GM12891 (cell line): ENCODE results near the gene SNCG.

Source experiments
- POLR2A ChIP-seq: IDR thresholded peaks from 2 replicates; pipeline ENCODE4 v1.6.1; 2011; ENCODE audit warnings: low read depth, low read length, control low read depth
- POLR2AphosphoS5 ChIP-seq: IDR thresholded peaks from 2 replicates; pipeline ENCODE4 v1.6.1; 2011; ENCODE audit warnings: low read depth, low read length, control low read depth
- POU2F2 ChIP-seq: IDR thresholded peaks from 2 replicates; pipeline ENCODE4 v1.6.1; 2011; ENCODE audit warnings: low read depth, mild to moderate bottlenecking, control low read depth, low read length, moderate library complexity
- SPI1 ChIP-seq: IDR thresholded peaks from 2 replicates; pipeline ENCODE4 v1.6.1; 2011; ENCODE audit warnings: low read depth, low read length, control low read depth
- TAF1 ChIP-seq: IDR thresholded peaks from 2 replicates; pipeline ENCODE4 v1.6.1; 2011; ENCODE audit warnings: low read depth, low read length, control low read depth

DNA sequence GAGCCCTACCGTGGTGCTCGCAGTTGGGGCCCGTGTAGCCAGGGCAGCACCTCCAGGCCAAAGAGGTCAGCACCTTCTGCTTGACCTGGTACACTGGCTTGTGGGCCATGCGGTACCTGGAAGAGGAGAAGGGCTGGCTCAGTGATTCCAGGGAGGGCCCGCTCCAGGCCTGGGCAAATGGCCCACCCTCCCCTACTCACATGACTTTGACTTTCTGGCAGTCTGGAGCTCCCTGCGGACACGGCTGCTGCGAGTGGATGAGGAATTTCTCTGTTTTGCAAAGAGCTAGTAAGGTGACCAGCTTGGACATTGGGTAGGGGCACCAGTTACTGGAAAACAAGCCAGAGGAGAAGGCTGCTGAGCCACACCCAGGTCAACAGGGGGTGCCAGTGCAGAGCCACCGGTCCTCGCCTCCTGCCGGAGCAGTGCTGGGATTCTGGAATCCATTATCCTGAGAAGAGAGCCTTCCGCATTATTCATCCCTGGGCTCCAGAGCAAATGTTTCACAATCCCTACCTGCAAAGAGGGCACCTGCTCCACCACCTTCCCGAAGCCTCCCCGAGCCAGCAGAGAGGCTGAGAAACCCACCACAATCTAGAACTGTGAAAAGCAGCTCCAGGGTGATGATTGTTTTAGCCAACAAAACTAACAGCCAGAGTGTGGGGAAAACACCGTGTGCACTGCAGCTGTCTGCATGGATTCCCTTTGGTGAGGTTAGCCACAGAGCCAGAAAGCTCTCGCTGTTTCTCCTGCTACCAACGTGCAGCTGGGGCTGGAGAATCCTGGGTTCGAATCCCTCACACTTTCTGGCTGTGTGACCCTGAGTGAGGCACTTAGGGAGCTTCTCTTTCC is 12.8 kb upstream of the SNCG start:
- TF ChIP-seq POLR2A (no peak), TAF1 (no peak), POLR2AphosphoS5 (no peak), SPI1 (no peak), POU2F2 (no peak)
